SH-SY5Y (cell line): Measurements from ENCODE around the gene HIRA.

Experiments used
- GATA2 ChIP-seq: IDR thresholded peaks from 2 replicates; pipeline ENCODE4 v1.6.1; 2011; ENCODE audit warnings: mild to moderate bottlenecking, low read depth, low read length
- GATA3 ChIP-seq: IDR thresholded peaks from 2 replicates; pipeline ENCODE4 v1.6.1; 2011; ENCODE audit warnings: low read depth, mild to moderate bottlenecking, low read length, moderate library complexity

HIRA gene

DNA sequence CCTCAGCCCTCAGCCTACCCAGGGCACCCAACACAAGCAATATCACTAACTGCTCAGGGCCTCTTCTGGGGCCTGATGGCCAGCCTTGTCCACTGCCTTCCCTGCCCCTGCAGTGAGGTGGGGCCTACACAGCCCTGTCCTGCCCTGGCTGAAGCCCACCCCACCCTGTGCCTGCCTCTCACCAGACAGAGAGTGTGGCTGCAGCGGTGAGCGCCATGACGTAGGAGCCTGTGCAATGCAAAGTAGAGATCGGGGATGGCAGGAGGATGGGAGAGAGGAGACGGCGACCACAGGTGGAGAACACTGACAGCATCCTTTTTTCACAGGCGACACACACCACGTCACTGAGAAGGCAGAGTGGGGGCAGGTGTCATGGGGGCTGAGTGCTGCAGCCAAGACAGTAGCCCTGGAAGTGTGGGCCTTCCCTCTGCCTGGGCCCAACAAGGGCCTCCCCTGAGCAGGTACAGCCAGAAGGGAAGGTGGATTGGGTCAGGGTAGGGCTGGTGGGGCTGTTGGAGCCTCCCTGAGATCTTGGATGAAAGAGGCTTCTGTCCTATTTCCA is 74.7 kb downstream of the HIRA start:
- TF ChIP-seq GATA2 (no peak), GATA3 (no peak)

GRCh38 chr22:19355413-19356157 is 75.9 kb downstream of the HIRA start:
- TF ChIP-seq GATA2, result no peak
- no peak for TF ChIP-seq GATA3

GRCh38 chr22:19354201-19354600 is 77.3 kb downstream of the HIRA start:
- TF ChIP-seq GATA3 (no peak), GATA2 (no peak)

DNA sequence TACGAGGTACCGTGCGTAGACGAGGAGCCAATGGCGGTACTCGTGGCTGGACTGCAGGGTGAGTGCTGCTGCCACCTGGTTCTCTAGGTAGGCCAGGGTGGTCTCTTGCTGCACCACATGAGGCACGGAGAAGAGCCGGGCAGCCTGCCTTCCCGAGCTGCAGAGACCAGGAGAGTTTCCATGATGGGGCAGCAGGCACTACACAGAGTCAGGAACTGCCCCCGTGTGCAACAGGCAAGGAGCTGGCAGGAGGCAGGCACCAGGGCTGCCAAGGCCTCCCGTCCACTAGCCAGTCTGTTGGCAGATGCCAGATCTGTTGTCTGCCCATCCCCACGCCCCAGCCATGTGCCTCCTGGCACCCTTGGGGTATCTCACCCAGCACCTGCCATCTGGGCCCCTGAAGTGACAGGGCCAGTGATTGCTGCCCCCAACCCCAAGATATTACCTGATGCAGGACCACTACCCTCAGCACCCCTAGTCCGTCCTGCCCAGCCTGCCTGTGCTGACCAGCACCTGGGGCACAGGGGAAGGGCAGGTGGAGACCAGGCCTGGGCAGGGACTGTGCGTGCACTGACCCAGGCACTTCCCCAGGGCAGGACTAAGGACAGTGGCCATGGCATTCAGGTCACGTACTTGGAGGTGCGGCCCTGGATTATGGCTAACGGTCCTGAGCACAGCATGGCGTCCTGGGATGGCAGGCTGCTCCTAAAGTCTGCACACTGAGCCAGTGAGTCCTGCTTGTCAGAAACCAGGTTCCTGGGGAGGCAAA is 78.0 kb downstream of the HIRA start:
- no peak for TF ChIP-seq GATA3
- no peak for TF ChIP-seq GATA2

- no peak for TF ChIP-seq GATA2
- TF ChIP-seq GATA3, result no peak
These were observed 78.8 kb downstream of the HIRA start for GRCh38 chr22:19352766-19353165.

DNA sequence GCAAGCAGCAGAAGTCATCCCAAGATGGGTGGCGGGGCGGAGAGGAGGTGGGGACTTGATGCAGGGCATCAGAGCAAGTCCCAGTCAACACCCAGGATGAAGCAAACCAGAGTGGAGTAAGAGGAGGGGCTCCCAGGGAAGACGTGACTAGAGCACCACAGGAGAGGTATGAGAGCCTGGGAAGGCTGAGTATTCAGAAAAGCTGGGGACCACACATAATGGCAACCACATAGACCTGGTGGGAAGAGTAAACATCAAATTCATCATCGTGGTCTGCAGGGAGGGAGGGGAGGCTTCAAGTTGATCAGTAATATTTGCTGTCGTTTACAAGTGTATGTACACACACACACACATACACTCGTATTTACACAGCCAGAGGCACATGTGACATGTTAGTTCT is 79.3 kb downstream of the HIRA start:
- no peak for TF ChIP-seq GATA3
- no peak for TF ChIP-seq GATA2

- TF ChIP-seq GATA3 (no peak), GATA2 (no peak)
These were observed 79.9 kb downstream of the HIRA start for GRCh38 chr22:19351604-19352003.

GRCh38 chr22:19350947-19351346 is 80.6 kb downstream of the HIRA start:
- TF ChIP-seq GATA2, result no peak
- TF ChIP-seq GATA3, result no peak

GRCh38 chr22:19350476-19350859 is 81.1 kb downstream of the HIRA start:
- no peak for TF ChIP-seq GATA2
- TF ChIP-seq GATA3, result no peak

DNA sequence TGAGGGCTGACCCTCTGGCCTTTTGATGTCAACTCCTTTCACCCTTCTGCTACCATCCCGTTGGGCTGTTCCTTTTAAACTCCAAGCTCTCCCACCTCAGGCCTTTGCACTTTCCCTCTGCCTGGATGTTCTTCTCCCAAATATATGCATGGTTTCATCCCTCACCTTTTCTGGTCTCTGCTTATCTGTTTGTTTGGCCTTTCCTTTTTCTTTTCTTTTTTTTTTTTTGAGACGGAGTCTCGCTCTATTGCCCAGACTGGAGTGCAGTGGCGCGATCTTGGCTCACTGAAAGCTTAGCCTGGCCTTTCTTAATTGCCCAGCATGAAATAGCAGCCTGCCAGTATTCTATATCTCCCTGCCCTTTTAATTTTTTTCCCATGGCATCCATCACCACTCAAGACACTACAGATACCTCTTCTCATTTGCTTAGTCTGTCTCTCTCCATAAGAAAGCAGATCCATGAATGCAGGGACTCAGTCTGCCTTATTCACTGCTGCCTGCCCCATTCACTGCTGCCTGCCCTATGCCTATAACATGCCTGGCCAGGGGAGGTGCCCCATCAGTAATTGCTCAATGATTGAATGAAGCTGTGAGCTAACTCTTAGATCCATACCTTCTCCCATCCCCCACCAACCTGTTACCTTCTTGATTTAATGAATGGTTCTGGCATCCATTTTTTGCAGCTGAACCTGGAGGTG is 81.6 kb downstream of the HIRA start:
- TF ChIP-seq GATA2, result no peak
- TF ChIP-seq GATA3, result no peak

- TF ChIP-seq GATA2 (no peak), GATA3 (no peak)
These were observed 84.8 kb downstream of the HIRA start for GRCh38 chr22:19346677-19347265.

DNA sequence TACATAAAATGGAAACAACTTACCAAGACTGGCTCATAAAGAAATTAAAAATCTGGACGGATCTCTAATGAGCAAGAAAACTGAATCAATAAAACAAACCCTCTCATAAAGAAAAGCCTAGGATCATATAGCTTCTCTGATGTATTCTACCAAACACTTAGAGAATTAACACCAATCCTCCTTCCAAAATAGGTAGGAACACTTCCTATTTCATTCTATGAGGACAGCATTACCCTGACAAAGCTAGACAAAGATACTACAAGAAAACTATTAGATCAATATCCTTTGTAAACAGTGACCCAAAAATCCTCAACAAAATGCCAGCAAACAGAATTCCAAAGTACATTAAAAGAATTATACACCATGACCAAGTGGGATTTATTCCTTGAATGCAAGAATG is 87.1 kb downstream of the HIRA start:
- TF ChIP-seq GATA3, result no peak
- TF ChIP-seq GATA2, result no peak

DNA sequence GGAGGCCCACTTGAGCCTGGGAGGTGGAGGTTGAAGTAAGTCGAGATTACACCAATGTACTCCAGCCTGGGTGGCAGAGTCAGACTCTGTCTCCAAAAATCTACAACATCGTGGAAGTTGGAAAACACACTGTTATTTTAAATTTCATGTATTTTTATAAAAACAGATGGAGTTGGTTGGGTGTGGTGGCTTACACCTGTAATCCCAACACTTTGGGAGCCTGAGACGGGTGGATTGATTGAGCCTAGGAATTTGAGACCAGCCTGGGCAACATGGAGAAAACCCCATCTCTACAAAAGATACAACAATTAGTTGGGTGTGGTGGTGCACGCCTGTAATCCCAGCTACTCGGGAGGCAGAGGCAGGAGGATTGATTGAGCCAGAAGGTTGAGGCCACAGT is 88.1 kb downstream of the HIRA start:
- no peak for TF ChIP-seq GATA2
- no peak for TF ChIP-seq GATA3

DNA sequence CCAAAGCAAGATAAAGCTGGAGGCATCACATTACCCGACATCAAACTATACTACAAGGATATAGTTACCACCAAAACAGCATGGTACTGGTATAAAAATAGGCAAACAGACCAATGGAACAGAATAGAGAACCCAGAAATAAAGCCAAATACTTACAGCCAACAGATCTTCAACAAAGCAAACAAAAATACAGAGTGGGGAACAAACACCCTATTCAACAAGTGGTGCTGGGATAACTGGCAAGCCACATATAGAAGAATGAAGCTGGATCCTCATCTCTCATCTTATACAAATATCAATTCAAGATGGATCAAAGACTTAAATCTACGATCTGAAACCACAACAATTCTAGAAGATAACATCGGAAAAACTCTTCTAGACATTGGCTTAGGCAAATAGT is 90.0 kb downstream of the HIRA start:
- TF ChIP-seq GATA3, result no peak
- no peak for TF ChIP-seq GATA2

DNA sequence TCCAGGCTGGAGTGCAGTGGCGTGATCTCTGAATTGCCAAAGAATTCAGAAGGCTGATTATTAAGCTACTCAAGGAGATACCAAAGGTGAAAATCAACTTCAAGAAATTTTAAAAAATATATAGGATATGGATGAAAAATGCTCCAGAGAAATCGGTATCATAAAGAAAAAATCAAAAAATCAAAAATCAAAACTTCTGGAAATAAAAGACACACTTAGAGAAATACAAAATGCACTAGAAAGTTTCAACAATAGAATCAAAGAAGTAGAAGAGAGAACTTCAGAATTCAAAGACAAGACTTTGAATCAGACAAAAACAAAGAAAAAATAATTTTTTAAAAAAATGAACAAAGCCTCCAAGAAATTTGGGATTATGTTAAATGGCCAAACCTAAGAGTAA is 94.4 kb downstream of the HIRA start:
- TF ChIP-seq GATA2, result no peak
- no peak for TF ChIP-seq GATA3
